Pancreas (tissue), 10 donors: Measurements from ENCODE around the gene IP6K2. TPM values are rescaled to one million over a fixed set of nuclear protein-coding genes. Genes with fewer than 3 reads are reported as not detected.

Experiments used
- ATAC-seq, 4 donors: fragments of 200-7000 bp; cut with Tn5 transposase; one replicate each; pipeline versions ENCODE4 v1.8.0 to v1.9.1; 2020; ENCODE audit warnings: mild to moderate bottlenecking in 4 of 4, moderate library complexity in 4 of 4
- DNase-seq, 6 donors: peaks; one replicate each; pipeline ENCODE4 v3.0.0-alpha.2; 2020
- FAIRE-seq: peaks from 2 replicates; lab custom pipeline; 2012; peaks lifted over from hg19 to GRCh38; lab: Jason Lieb, UNC
- H3K27ac ChIP-seq, 4 donors: fragments of 200-600 bp; sonication (generic); 1 replicate in 3 of 4; 2 replicates in 1 of 4; pipeline versions ENCODE4 v1.5.0 to v1.8.0; 2020
- H3K27me3 ChIP-seq, 4 donors: fragments of 200-600 bp; one replicate each; pipeline ENCODE4 v1.8.0; 2021
- H3K36me3 ChIP-seq, 3 donors: fragments of 200-600 bp; sonication (generic) in 1 of 3; one replicate each; pipeline versions ENCODE4 v1.5.0 to v1.8.0; 2020 to 2021
- H3K4me1 ChIP-seq, 3 donors: fragments of 200-600 bp; one replicate each; pipeline ENCODE4 v1.8.0; 2021
- H3K4me3 ChIP-seq, 4 donors: fragments of 200-600 bp; sonication (generic) in 2 of 4; one replicate each; pipeline versions ENCODE4 v1.5.0 to v1.8.0; 2020 to 2021
- H3K9me3 ChIP-seq, 4 donors: fragments of 200-600 bp; one replicate each; pipeline ENCODE4 v1.8.0; 2021
- WGBS, 2 donors: extraction: QIAGEN DNeasy Blood & Tissue Kit; methylation state at CpG; one replicate each; pipeline ENCODE4 v1.1.7; 2013; 5-methylcytosine and 5-hydroxymethylcytosine counted together
- intact Hi-C, 3 donors: fragments of 100-400 bp; cut with DNase I; formaldehyde crosslinking; loops; one replicate each; pipeline versions ENCODE4 v1.11.1 to v1.14.2; 2022
- polyA plus RNA-seq, 2 donors: library from polyadenylated mRNA; stranded (reverse); fragments of 200-250 nt; gene quantifications; one replicate each; pipeline ENCODE4 v1.2.3, GENCODE V29; 2013
- total RNA-seq, 6 donors: library from RNA; stranded (reverse); fragmentation: NEBNext Ultra II Directional in 4 of 6; extraction: Animal tissue kit (Norgen Biotek cat#: 25700) in 4 of 6; gene quantifications; one replicate each; pipeline versions ENCODE4 v1.2.1 to v1.2.4, GENCODE V29; 2021 to 2023
- TF ChIP-seq, protein P1 (sequence below), 4 donors: fragments of 200-600 bp; sonication (generic) in 3 of 4; IDR thresholded peaks; one replicate each; pipeline versions ENCODE4 v1.5.0 to v1.8.0; 2021; ENCODE audit warnings: antibody characterized with exemption in 4 of 4
- donor health status: healthy with polysubstance abuse.
- donor health status: DM: no; HTN: no; CAD: no; lungs with moderate emphysema.
- donor health status: DM: no; HTN: no; CAD: no.
- donor health status: control.
- donor health status: control.
- donor health status: Bipolar disorder and iron deficiency.
- donor health status: DM: yes; HTN: yes; CAD: no.
- donor health status: DM: no; HTN: no; CAD: no.
- donor health status: DM: no; HTN: no; CAD: no.
- donor health status: DM: yes; HTN: yes; CAD: no.

The IP6K2 gene
- total and polyA plus RNA-seq, 8 donors: 19.1 to 107 (median 35.3) TPM

DNA sequence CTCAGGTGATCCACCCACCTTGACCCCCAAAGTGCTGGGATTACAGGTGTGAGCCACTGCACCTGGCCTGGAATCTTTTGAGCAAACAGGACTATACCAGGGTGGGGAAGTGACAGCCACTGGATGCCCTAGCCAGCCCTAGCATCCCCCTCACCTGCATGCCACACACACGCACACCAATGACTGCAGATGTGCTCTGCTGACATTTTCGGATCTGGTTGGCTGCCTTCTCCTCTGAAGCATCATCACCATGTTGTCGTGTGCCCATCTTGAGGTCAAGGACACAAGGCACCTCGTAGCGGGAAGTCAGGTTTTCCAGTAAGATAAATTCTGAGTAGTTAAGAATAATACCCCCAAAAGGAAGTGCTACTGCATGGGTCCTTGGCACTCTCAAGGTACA, 27.6 kb downstream of the IP6K2 start:
- Histone ChIP-seq H3K4me1 (peaks cover 0 to 5% (median 5%) of the 10 kb centered on the region in 3 donors), H3K4me3 (no peak overlapping the region), H3K27ac (no peak overlapping the region), H3K27me3 (no peaks in the 10 kb centered on the region), H3K9me3 (no peaks in the 10 kb centered on the region), H3K36me3 (peaks cover 9 to 59% (median 31%) of the 10 kb centered on the region in 3 donors)
- no peak for FAIRE-seq
- TF ChIP-seq, protein P1, sequence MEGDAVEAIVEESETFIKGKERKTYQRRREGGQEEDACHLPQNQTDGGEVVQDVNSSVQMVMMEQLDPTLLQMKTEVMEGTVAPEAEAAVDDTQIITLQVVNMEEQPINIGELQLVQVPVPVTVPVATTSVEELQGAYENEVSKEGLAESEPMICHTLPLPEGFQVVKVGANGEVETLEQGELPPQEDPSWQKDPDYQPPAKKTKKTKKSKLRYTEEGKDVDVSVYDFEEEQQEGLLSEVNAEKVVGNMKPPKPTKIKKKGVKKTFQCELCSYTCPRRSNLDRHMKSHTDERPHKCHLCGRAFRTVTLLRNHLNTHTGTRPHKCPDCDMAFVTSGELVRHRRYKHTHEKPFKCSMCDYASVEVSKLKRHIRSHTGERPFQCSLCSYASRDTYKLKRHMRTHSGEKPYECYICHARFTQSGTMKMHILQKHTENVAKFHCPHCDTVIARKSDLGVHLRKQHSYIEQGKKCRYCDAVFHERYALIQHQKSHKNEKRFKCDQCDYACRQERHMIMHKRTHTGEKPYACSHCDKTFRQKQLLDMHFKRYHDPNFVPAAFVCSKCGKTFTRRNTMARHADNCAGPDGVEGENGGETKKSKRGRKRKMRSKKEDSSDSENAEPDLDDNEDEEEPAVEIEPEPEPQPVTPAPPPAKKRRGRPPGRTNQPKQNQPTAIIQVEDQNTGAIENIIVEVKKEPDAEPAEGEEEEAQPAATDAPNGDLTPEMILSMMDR (IDR thresholded peaks at IDR 0.05): no peak
- DNase-seq: no peak
- intact Hi-C loops: no loop called here
- no peak for ATAC-seq
- WGBS, 2 donors: 62 to 71% methylated on average over 5 of the region's 5 CpGs

DNA sequence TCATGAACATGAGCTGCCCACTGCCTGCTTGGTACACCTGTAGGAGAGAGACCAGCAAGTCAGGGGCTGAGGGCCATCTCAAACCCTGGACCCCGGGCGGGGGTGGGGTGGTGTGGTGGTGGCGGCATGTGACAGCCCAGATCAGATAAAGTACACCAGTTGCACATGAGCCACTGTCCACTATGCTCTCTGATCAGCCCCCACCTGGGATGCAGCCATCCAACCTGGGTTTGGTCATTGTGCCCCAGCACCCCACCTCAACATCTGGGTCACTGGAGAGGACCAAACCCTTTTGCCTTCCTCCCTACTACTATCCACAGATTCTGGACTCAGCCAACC, 28.3 kb downstream of the IP6K2 start:
- Histone ChIP-seq H3K27me3 (no peaks in the 10 kb centered on the region), H3K27ac (no peak overlapping the region), H3K9me3 (no peaks in the 10 kb centered on the region), H3K36me3 (peaks cover 9 to 57% (median 31%) of the 10 kb centered on the region in 3 donors), H3K4me3 (no peak overlapping the region), H3K4me1 (peaks cover 0 to 9% (median 6%) of the 10 kb centered on the region in 3 donors)
- FAIRE-seq (no peak), DNase-seq (no peak), ATAC-seq (no peak)
- WGBS, 2 donors: 88 to 90% methylated on average over 3 of the region's 3 CpGs
- TF ChIP-seq, protein P1 (IDR thresholded peaks at IDR 0.05): no peak
- intact Hi-C loops: no loop called here

DNA sequence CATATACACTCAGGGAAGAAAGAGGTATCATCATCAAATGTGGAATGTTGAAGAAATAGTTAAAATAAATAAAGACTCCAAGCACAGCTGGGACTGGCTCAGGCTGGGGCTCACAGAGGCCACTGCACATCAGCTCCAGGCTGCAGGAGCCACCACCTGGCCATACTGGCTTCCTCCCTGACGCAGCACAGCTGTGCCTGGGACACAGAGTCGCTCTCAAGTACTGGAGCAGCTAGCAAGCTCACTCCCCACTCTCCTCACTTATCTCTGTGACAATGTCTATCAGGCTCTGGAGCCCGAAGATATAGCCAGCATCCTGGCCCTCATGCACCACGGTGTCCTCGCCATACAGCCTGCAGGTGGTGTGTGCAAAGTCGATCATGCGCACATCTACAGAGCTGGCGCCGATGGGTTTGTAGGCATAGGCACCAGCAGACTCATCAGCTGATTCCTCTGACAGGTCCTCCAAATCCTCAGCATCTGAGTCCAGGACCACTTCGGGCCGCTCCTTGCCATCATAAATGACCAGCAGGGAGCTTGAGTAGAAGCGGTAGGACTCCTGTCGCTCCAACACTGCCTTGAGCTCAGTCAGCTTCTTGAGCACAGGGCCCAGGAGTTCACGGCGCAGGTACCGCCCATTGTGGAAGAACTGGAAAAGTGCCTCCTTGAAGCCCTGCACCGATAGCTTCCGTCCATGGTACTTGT, 28.8 kb downstream of the IP6K2 start:
- Histone ChIP-seq H3K4me1 (peaks cover 3 to 9% (median 6%) of the 10 kb centered on the region in 3 donors), H3K36me3 (peaks cover 9 to 52% (median 31%) of the 10 kb centered on the region in 3 donors), H3K27ac (no peak overlapping the region), H3K27me3 (no peaks in the 10 kb centered on the region), H3K9me3 (no peaks in the 10 kb centered on the region), H3K4me3 (no peak overlapping the region)
- no peak for DNase-seq
- intact Hi-C loops: no loop called here
- FAIRE-seq: no peak
- TF ChIP-seq, protein P1 (IDR thresholded peaks at IDR 0.05): no peak
- WGBS, 2 donors: 83 to 90% methylated on average over 18 of the region's 18 CpGs
- ATAC-seq: no peak

DNA sequence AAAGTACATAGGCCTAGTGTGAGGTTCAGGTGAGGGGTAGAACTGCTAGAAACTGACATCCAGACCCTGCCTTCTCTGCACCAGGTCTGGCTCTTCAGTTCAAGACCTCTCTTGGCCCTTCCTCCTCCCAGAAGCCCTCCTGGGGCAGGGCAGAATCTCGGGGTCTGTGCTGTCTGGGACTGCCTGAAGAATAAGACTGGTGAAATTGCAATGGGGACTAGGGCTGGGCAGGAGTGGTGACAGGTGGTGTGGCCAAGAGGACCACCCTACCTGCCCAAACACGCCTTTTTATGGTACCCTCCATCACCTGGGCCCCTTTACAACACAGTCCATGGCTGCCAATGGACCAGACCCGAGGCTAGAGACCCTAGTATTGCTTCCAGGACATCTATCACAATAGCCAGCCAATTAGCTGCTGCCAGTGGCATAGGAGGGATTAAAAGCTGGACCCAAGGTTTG, 29.8 kb downstream of the IP6K2 start:
- H3K4me3 ChIP-seq: no peak overlapping the region
- WGBS, 2 donors: 47 to 63% methylated on average over 3 of the region's 3 CpGs
- no peak for ATAC-seq
- FAIRE-seq: no peak
- DNase-seq: no peak
- TF ChIP-seq, protein P1 (IDR thresholded peaks at IDR 0.05): no peak
- H3K27me3 ChIP-seq: no peaks in the 10 kb centered on the region
- H3K9me3 ChIP-seq: no peaks in the 10 kb centered on the region
- no peak overlapping the region for H3K27ac ChIP-seq
- H3K4me1 ChIP-seq: peaks cover 4 to 9% (median 6%) of the 10 kb centered on the region in 3 donors
- H3K36me3 ChIP-seq: peaks cover 9 to 43% (median 22%) of the 10 kb centered on the region in 3 donors
- intact Hi-C loops: no loop called here
